HFF-Myc (cell line): ENCODE data around the gene STARD13.

ENCODE experiments used
- DNase-seq: peaks from one replicate; pipeline ENCODE4 v3.0.0-alpha.2; 2011; ENCODE audit warnings: low read depth; ENCODE audit errors: extremely low read depth
- H3K4me3 ChIP-seq: replicated peaks from 2 replicates; pipeline ENCODE4 v1.5.1; 2011; ENCODE audit warnings: low read depth, mild to moderate bottlenecking, control low read depth, low read length
- TF ChIP-seq, protein P1 (sequence below): IDR thresholded peaks from 2 replicates; pipeline ENCODE4 v1.5.1; 2012; ENCODE audit warnings: mild to moderate bottlenecking, low read depth, low read length, control low read depth; ENCODE audit errors: missing control alignments

The STARD13 gene

GRCh38 chr13:33272531-33273124, 12.9 kb downstream of the STARD13 start:
- TF ChIP-seq, protein P1, sequence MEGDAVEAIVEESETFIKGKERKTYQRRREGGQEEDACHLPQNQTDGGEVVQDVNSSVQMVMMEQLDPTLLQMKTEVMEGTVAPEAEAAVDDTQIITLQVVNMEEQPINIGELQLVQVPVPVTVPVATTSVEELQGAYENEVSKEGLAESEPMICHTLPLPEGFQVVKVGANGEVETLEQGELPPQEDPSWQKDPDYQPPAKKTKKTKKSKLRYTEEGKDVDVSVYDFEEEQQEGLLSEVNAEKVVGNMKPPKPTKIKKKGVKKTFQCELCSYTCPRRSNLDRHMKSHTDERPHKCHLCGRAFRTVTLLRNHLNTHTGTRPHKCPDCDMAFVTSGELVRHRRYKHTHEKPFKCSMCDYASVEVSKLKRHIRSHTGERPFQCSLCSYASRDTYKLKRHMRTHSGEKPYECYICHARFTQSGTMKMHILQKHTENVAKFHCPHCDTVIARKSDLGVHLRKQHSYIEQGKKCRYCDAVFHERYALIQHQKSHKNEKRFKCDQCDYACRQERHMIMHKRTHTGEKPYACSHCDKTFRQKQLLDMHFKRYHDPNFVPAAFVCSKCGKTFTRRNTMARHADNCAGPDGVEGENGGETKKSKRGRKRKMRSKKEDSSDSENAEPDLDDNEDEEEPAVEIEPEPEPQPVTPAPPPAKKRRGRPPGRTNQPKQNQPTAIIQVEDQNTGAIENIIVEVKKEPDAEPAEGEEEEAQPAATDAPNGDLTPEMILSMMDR = no peak
- no peak overlapping the region for H3K4me3 ChIP-seq
- no peak for DNase-seq

DNA sequence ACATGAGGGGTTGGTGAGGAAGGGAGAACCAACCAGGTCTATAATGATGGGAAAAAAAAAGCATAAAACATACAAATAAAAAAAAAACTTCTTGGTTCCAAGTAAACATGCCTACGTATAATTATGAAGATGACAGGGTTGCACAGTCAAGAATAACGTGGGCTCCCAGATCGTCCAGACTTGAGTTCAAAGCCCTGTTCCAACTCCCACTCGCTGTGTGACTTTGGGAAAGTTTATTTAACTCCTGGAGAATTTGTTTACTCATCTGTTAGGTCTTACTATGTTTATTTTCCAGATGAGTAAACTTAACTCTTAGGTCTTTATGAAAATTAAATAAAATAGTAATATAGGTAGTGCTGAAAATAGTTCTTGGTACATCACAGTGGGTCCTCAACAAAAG, 13.8 kb downstream of the STARD13 start:
- no peak overlapping the region for H3K4me3 ChIP-seq
- TF ChIP-seq, protein P1 = no peak
- DNase-seq = no peak

DNA sequence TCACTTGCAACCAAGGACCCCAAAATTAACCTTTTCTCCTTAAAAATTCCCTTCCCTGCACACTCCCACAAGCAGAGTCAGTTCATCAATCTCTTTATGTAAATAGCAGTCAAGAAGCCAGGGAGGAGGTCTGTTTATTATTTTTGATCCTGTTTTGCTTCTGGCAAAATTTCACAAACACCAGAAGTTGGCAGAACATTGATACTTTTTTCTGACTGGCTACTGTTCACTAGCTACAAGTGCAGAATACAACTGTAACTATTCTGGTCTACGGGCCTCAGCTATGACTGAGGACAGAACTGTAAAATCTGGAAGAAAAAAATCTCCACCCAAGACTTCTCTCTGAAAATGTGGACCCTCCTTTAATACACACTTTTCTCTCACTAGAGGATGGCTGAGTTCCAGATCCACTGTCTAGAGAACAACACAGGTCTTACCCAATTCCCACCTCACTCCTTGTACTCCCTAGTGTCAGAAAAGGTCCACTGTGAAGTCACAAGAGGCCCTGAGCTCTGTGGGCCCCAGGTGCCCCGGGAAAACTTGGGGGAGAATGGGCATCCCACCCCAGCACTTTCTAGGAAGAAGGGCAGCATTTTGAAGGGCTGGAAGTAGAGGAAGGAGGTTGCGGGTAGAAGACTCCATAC, 14.5 kb downstream of the STARD13 start:
- H3K4me3 ChIP-seq = no peak overlapping the region
- TF ChIP-seq, protein P1 = no peak
- DNase-seq = no peak

DNA sequence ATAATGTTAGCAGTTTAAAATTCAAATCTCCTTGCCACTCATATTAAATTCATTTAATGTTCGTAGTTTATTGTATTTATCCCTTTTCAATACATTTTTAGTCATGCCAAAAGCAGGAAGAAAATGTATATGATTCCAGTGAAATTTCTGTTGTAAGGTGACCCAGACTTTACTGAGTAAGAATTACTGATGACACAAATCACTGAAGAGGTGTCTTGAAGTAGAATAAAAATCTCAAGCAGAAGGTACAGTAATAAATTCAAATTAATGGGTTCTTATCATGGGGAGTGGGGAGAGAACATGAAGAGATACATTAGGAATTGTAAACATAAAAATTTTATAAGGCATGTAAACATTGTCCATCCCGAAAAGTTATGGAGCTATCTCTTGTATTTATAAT, 19.9 kb downstream of the STARD13 start:
- no peak overlapping the region for H3K4me3 ChIP-seq
- no peak for DNase-seq
- TF ChIP-seq, protein P1 = no peak

DNA sequence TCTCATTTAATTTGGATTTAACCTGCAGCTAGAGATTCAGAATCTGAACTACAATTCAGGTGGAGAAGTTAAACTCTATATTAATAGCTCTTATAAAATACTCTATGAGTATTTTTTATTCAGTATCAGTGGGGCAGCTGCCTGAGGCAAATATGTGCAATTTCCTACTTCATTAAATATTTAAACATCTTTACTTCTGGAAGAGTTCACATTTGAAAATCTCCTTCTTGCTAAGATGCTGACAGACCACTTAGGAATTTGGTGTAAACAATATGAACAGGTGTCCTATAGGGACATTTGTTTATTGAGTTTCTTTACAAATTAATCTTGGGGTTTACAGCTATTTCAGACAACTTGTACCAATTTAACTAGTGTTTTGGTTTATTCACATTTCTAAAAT, 20.4 kb downstream of the STARD13 start:
- no peak overlapping the region for H3K4me3 ChIP-seq
- no peak for DNase-seq
- TF ChIP-seq, protein P1 = no peak

DNA sequence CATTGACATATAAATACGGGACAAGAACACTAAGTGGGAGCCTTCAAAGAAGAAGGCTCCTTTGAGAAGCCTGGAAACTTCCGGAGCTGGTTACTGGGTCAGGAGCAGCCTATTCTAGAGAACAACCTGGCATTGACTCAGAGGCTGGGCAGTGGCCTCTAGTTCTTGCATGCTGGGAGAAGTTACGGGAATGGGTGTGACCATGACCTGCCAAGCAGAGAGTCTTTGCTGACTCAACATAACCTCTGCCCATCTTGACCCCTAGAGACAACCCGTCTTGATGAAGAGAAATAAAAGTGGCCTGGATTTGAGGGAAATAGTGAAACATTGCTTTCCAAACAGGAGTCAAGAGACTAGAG, 21.0 kb downstream of the STARD13 start:
- no peak overlapping the region for H3K4me3 ChIP-seq
- TF ChIP-seq, protein P1 = no peak
- no peak for DNase-seq

DNA sequence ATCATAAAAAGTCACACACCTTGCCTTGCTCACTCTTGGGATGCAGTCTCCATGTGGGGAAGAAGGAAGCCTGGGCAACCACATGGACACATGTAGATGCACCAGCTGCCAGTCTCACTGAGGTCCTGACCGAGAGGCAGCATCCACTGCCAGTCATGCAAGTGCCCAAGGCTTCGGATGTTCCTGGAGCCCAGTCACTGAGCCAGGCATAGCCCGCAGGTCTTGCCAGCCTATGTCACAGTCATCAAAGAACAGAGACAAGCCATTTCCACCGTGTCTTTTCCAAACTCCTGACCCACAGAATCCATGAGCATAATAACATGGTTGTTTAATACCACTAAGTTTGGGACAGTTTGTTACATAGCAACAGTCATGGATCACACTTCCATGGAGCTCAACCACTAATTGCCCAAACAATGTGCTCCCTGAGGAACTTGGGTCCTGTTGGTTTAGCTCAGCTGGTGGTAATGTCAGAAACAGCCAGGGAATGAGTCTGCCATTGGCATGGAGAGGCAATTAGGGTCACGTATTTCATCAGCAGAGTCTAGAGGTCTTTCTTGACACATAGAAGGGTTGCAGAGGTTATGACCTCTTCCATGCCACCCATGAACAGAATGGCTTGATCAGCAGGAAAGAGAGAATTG, 21.5 kb downstream of the STARD13 start:
- TF ChIP-seq, protein P1 = no peak
- no peak overlapping the region for H3K4me3 ChIP-seq
- no peak for DNase-seq
